Femur (tissue), 1 donor: Measurements from ENCODE around the gene RAB4B.
A peak's percentile ranks its signal among the peaks of the same experiment; 100 is the strongest.
"Not testable (repeated sequence)": the region's sequence is repeated elsewhere in the genome, so short reads cannot be mapped to it uniquely, and the experiment has no call there.

ENCODE experiments used
- DNase-seq: peaks from one replicate; pipeline ENCODE4 v3.0.0-alpha.2; 2017

RAB4B gene

GRCh38 chr19:40750874-40751537 lies 27.0 kb upstream of the RAB4B start, which contains the start of gene SNRPA:
Gene SNRPA (plus strand): TSS chr19:40751203. CDS start chr19:40751409, 206 bp downstream.
- DNase-seq: peak; percentile 98

- DNase-seq: no peak
Measured at GRCh38 chr19:40752257-40752781, 25.7 kb upstream of the RAB4B start.

GRCh38 chr19:40754611-40755247 lies 23.3 kb upstream of the RAB4B start:
- no peak for DNase-seq

GRCh38 chr19:40755248-40755624 lies 22.8 kb upstream of the RAB4B start:
- DNase-seq: no peak

- DNase-seq: no peak
Measured at GRCh38 chr19:40755791-40756190, 22.3 kb upstream of the RAB4B start.

GRCh38 chr19:40756502-40757110 lies 21.4 kb upstream of the RAB4B start:
- DNase-seq: no peak

GRCh38 chr19:40758491-40758890 lies 19.6 kb upstream of the RAB4B start:
- no peak for DNase-seq

GRCh38 chr19:40759352-40759751 lies 18.7 kb upstream of the RAB4B start:
- no peak for DNase-seq

GRCh38 chr19:40762754-40763470 lies 15.1 kb upstream of the RAB4B start:
- no peak for DNase-seq

GRCh38 chr19:40763526-40763925 lies 14.5 kb upstream of the RAB4B start:
- no peak for DNase-seq

GRCh38 chr19:40763963-40764362 lies 14.1 kb upstream of the RAB4B start:
- DNase-seq: no peak

GRCh38 chr19:40766385-40766784 lies 11.7 kb upstream of the RAB4B start:
- not testable (repeated sequence) for DNase-seq

- no peak for DNase-seq
Measured at GRCh38 chr19:40768869-40769268, 9.2 kb upstream of the RAB4B start.

GRCh38 chr19:40771101-40771862 lies 6.8 kb upstream of the RAB4B start:
- not testable (repeated sequence) for DNase-seq

GRCh38 chr19:40774916-40775631 lies 3.0 kb upstream of the RAB4B start, which contains the start of gene MIA:
Gene MIA (plus strand): TSS chr19:40775521. CDS start chr19:40775543, 22 bp downstream.
- peak; percentile 39 for DNase-seq

- DNase-seq: no peak
Measured at GRCh38 chr19:40775632-40776022, 2.4 kb upstream of the RAB4B start.

- DNase-seq: no peak
Measured at GRCh38 chr19:40776364-40776763, 1.7 kb upstream of the RAB4B start.

GRCh38 chr19:40776932-40777644 lies 959 bp upstream of the RAB4B start:
- DNase-seq: peak; percentile 96

GRCh38 chr19:40777645-40777936 lies 456 bp upstream of the RAB4B start:
- no peak for DNase-seq

- no peak for DNase-seq
Measured at GRCh38 chr19:40778706-40779284, 748 bp downstream of the RAB4B start.

- no peak for DNase-seq
Measured at GRCh38 chr19:40780582-40780981, 2.5 kb downstream of the RAB4B start.
